Activated B cell treated with CpG ODN at 0.5 μM for 24 hours (primary cell): ENCODE data around the gene LRRC49. TPM values are rescaled to one million over a fixed set of nuclear protein-coding genes. Genes with fewer than 3 reads are reported as not detected.

Experiments used
- ATAC-seq: fragments of 200-7000 bp; cut with Tn5 transposase; one replicate; pipeline ENCODE4 v1.10.0; 2021; ENCODE audit warnings: low read depth, mild to moderate bottlenecking, moderate library complexity
- CTCF ChIA-PET: fragments of 350-600 bp; sonication (Branson Sonifier 250); formaldehyde crosslinking; loops from one replicate; lab custom pipeline; 2021; ENCODE audit warnings: antibody characterized with exemption; lab: Charles Lee
- POLR2A ChIA-PET: fragments of 350-600 bp; sonication (Branson Sonifier 250); formaldehyde crosslinking; loops from one replicate; lab custom pipeline; 2021; ENCODE audit warnings: antibody characterized with exemption; lab: Charles Lee
- DNase-seq: peaks from one replicate; pipeline ENCODE4 v3.0.0; 2022
- H3K27ac Mint-ChIP-seq: one replicate; pipeline ENCODE4 v1.8.0; 2020; ENCODE audit warnings: mixed read lengths
- H3K27me3 Mint-ChIP-seq: one replicate; pipeline ENCODE4 v1.8.0; 2021; ENCODE audit warnings: mixed read lengths
- H3K36me3 Mint-ChIP-seq: one replicate; pipeline ENCODE4 v1.8.0; 2021; ENCODE audit warnings: low read depth, mixed read lengths
- H3K4me1 Mint-ChIP-seq: one replicate; pipeline ENCODE4 v1.8.0; 2021; ENCODE audit warnings: mixed read lengths
- H3K4me3 Mint-ChIP-seq: one replicate; pipeline ENCODE4 v1.8.0; 2020; ENCODE audit warnings: mild to moderate bottlenecking, mixed read lengths
- H3K9me3 Mint-ChIP-seq: one replicate; pipeline ENCODE4 v1.8.0; 2020; ENCODE audit warnings: mixed read lengths
- CTCF ChIP-seq: fragments of 200-600 bp; IDR thresholded peaks from one replicate; pipeline ENCODE4 v1.8.0; 2022; ENCODE audit warnings: antibody characterized with exemption, mild to moderate bottlenecking
- intact Hi-C: fragments of 100-400 bp; cut with micrococcal nuclease; formaldehyde crosslinking; loops from one replicate; pipeline ENCODE4 v1.15.1; 2024
- total RNA-seq: library from RNA; stranded (reverse); gene quantifications from 2 replicates; pipeline ENCODE4 v1.2.3, GENCODE V29; 2022

Gene LRRC49
- total RNA-seq, 1 donor from 2014 or later: 0.84 TPM

GRCh38 chr15:70947351-70948335 is 55.0 kb downstream of the LRRC49 start:
- H3K27ac Mint-ChIP-seq: no peak overlapping the region
- intact Hi-C loops: no loop called here
- CTCF ChIA-PET: no interaction called here

GRCh38 chr15:70950953-70951352 is 58.3 kb downstream of the LRRC49 start:
- CTCF ChIA-PET: no interaction called here
- H3K4me1 Mint-ChIP-seq: no peaks in the 10 kb centered on the region
- no peaks in the 10 kb centered on the region for H3K36me3 Mint-ChIP-seq
- no peak for ATAC-seq
- intact Hi-C loops: no loop called here
- H3K4me3 Mint-ChIP-seq: no peak overlapping the region
- H3K27me3 Mint-ChIP-seq: peaks cover 16% of the 10 kb centered on the region
- DNase-seq: no peak
- H3K27ac Mint-ChIP-seq: no peak overlapping the region
- H3K9me3 Mint-ChIP-seq: peaks cover 19% of the 10 kb centered on the region
- TF ChIP-seq CTCF: no peak
- POLR2A ChIA-PET: no interaction called here

More at GRCh38 chr15:70947351-70948335, 55.0 kb downstream of the LRRC49 start:
- Mint-ChIP-seq H3K4me1 (no peaks in the 10 kb centered on the region), H3K36me3 (no peaks in the 10 kb centered on the region), H3K4me3 (no peak overlapping the region), H3K9me3 (peaks cover 19% of the 10 kb centered on the region), H3K27me3 (peaks cover 11% of the 10 kb centered on the region)
- POLR2A ChIA-PET: no interaction called here
- TF ChIP-seq CTCF: no peak
- DNase-seq (no peak), ATAC-seq (no peak)

GRCh38 chr15:70954171-70954570 is 61.5 kb downstream of the LRRC49 start:
- Mint-ChIP-seq H3K27me3 (peaks cover 16% of the 10 kb centered on the region), H3K36me3 (no peaks in the 10 kb centered on the region), H3K4me1 (no peaks in the 10 kb centered on the region), H3K4me3 (no peak overlapping the region), H3K9me3 (peaks cover 19% of the 10 kb centered on the region), H3K27ac (no peak overlapping the region)
- DNase-seq (no peak), ATAC-seq (no peak)
- CTCF ChIA-PET: no interaction called here
- POLR2A ChIA-PET: no interaction called here
- TF ChIP-seq CTCF: no peak
- intact Hi-C loops: no loop called here

GRCh38 chr15:70954733-70955132 is 62.1 kb downstream of the LRRC49 start:
- Mint-ChIP-seq H3K36me3 (no peaks in the 10 kb centered on the region), H3K27ac (no peak overlapping the region), H3K27me3 (peaks cover 16% of the 10 kb centered on the region), H3K4me3 (no peak overlapping the region), H3K4me1 (no peaks in the 10 kb centered on the region), H3K9me3 (peaks cover 19% of the 10 kb centered on the region)
- intact Hi-C loops: no loop called here
- DNase-seq (no peak), ATAC-seq (no peak)
- ChIA-PET CTCF (no interaction called here), POLR2A (no interaction called here)
- no peak for TF ChIP-seq CTCF

- Mint-ChIP-seq H3K4me3 (no peak overlapping the region), H3K27me3 (peaks cover 16% of the 10 kb centered on the region), H3K9me3 (peaks cover 18% of the 10 kb centered on the region), H3K27ac (no peak overlapping the region), H3K4me1 (no peaks in the 10 kb centered on the region), H3K36me3 (no peaks in the 10 kb centered on the region)
- ChIA-PET CTCF (no interaction called here), POLR2A (no interaction called here)
- intact Hi-C loops: no loop called here
- no peak for DNase-seq
- no peak for ATAC-seq
- TF ChIP-seq CTCF: no peak
Measured at GRCh38 chr15:70955151-70955550, 62.5 kb downstream of the LRRC49 start.
